Natural killer cell treated with Interleukin-12 subunit alpha and Interleukin-12 subunit beta and Interleukin-15 and Interleukin-18, amount 100 ng/mL, for 72 hours (primary cell): ENCODE measurements around the gene SPAG6. TPM values are rescaled to one million over a fixed set of nuclear protein-coding genes. Genes with fewer than 3 reads are reported as not detected.
"Not testable (repeated sequence)": the region's sequence is repeated elsewhere in the genome, so short reads cannot be mapped to it uniquely, and the experiment has no call there.

ENCODE experiments used
- ATAC-seq, 2 donors: fragments of 150-1000 bp; cut with Tn5 transposase in 1 of 2; sonication (Bioruptor Pico), chemical (Tn5 transposase) in 1 of 2; 2 replicates each; pipeline ENCODE4 v1.10.0; 2021
- DNase-seq: peaks from one replicate; pipeline ENCODE4 v3.0.0; 2022; ENCODE audit warnings: low spot score
- H3K27ac Mint-ChIP-seq, 2 donors: 1 replicate in 1 of 2; 2 replicates in 1 of 2; pipeline ENCODE4 v1.8.0; 2022; ENCODE audit warnings: mixed read lengths in 2 of 2, mild to moderate bottlenecking in 1 of 2, moderate library complexity in 1 of 2
- H3K27me3 Mint-ChIP-seq, 2 donors: 1 replicate in 1 of 2; 2 replicates in 1 of 2; pipeline ENCODE4 v1.8.0; 2022; ENCODE audit warnings: mixed read lengths in 2 of 2
- H3K36me3 Mint-ChIP-seq: one replicate; pipeline ENCODE4 v1.8.0; 2022; ENCODE audit warnings: mixed read lengths
- H3K4me1 Mint-ChIP-seq, 2 donors: 1 replicate in 1 of 2; 2 replicates in 1 of 2; pipeline ENCODE4 v1.8.0; 2022; ENCODE audit warnings: low read depth in 2 of 2, mixed read lengths in 2 of 2, mild to moderate bottlenecking in 1 of 2
- H3K4me3 Mint-ChIP-seq: one replicate; pipeline ENCODE4 v1.8.0; 2022; ENCODE audit warnings: mixed read lengths
- H3K9me3 Mint-ChIP-seq: 2 replicates; pipeline ENCODE4 v1.8.0; 2022; ENCODE audit warnings: mixed read lengths
- total RNA-seq, 2 donors: library from RNA; stranded (reverse); gene quantifications; one replicate each; pipeline ENCODE4 v1.2.3, GENCODE V29; 2022

The SPAG6 gene
- under 1 TPM; 0.28 to 0.29 TPM for total RNA-seq

DNA sequence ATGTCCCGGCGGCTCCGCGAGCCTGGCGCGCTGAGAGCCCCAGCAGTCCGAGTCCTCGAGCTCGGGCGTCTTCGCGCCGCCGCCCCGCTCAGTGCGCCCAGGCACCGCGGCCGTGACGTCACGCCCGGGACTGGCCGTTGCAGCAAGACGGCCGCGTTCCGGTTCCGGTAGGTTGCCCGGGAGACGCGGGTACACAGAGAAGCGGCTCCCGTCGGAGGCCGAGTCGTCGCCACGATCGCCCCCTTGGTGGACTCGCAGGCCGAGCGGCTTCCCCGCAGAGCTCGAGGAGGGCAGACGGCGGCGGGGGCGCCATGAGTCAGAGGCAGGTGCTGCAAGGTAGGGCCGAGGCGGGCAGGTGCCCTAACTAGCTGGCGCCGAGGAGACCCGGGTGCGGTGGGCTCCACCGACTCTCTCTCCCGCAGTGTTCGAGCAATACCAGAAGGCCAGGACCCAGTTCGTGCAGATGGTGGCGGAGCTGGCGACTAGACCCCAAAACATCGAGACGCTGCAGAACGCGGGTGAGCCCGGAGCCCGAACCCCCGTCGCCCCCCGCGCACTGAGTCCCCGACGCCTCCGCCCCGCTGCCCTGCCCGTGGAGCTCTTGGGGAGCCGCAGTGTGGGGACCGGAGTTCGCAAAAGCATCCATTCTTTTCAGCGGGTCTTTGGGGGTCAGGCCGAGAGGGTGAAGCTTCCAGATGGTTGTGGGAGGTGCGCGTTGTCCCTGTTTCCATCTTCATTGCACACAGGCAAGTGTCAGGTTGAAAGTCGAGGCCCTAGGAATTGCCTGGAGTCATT lies at the start of gene SPAG6:
Gene SPAG6, plus strand, starts transcription at position 196 of the 795 bp plus-strand sequence. Its CDS starts 116 bp downstream, at position 312.
- DNase-seq (peak; percentile 87), ATAC-seq (peak; percentile 66 to 82)
- peaks cover 35 to 56% of the 10 kb centered on the region in 2 donors for H3K27me3 Mint-ChIP-seq
- H3K27ac Mint-ChIP-seq = no peak within 1 kb of the TSS
- H3K4me1 Mint-ChIP-seq = peaks cover 13 to 20% of the 10 kb centered on the region in 2 donors
- H3K9me3 Mint-ChIP-seq = no peaks in the 10 kb centered on the region
- peaks cover 12% of the 10 kb centered on the region for H3K36me3 Mint-ChIP-seq
- peak within 1 kb of the TSS; percentile 68 for H3K4me3 Mint-ChIP-seq

DNA sequence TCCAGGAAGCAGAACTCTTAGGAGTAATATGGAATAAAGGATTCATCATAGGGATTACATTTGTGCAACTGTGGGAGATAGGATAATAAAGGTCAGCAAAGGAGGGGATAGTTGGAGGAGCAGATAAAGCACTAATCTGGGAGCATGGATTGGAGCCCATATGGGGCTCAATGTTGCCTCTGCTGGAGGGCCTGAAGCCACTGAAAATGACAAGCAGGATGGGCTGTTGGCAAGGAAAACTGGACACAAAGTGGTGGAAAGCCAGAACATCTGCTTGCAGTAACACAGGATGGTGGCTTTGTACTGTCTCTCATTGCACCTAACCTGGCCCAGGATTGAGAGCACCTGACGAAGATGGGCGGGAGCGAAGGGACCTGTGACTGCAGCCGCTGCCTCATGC lies 44.1 kb upstream of the SPAG6 start:
- no peaks in the 10 kb centered on the region for H3K9me3 Mint-ChIP-seq
- DNase-seq (no peak), ATAC-seq (no peak)
- no peak overlapping the region for H3K27ac Mint-ChIP-seq
- H3K4me3 Mint-ChIP-seq = no peak overlapping the region
- no peaks in the 10 kb centered on the region for H3K36me3 Mint-ChIP-seq
- H3K27me3 Mint-ChIP-seq = peaks cover 18 to 20% of the 10 kb centered on the region in 2 donors
- no peaks in the 10 kb centered on the region for H3K4me1 Mint-ChIP-seq

DNA sequence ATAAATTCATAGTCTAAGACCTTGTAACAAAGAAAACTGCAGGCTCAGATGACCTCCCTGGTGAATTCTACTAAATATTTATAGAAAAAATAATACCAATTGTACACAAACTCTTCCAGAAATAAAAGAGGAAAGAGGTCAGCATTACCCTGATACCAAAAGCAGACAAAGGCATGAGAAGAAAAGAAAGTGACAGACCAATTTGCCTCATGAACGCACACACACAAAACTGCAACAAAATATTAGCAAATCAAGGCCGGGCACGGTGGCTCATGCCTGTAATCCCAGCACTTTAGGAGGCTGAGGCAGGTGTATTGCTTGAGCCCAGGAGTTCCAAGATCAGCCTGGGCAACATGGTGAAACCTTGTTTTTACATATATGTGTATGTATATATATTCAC lies 41.8 kb upstream of the SPAG6 start:
- peaks cover 6 to 13% of the 10 kb centered on the region in 2 donors for H3K27me3 Mint-ChIP-seq
- ATAC-seq (no peak), DNase-seq (no peak)
- no peaks in the 10 kb centered on the region for H3K4me1 Mint-ChIP-seq
- H3K27ac Mint-ChIP-seq = no peak overlapping the region
- H3K4me3 Mint-ChIP-seq = no peak overlapping the region
- no peaks in the 10 kb centered on the region for H3K9me3 Mint-ChIP-seq
- no peaks in the 10 kb centered on the region for H3K36me3 Mint-ChIP-seq

GRCh38 chr10:22305721-22306120 lies 39.6 kb upstream of the SPAG6 start:
- Mint-ChIP-seq H3K36me3 (no peaks in the 10 kb centered on the region), H3K4me3 (no peak overlapping the region), H3K9me3 (no peaks in the 10 kb centered on the region), H3K27ac (no peak overlapping the region), H3K4me1 (peaks cover 0 to under 1% of the 10 kb centered on the region in 2 donors), H3K27me3 (peaks cover 7 to 13% of the 10 kb centered on the region in 2 donors)
- DNase-seq = no peak
- ATAC-seq = no peak

- H3K36me3 Mint-ChIP-seq = no peaks in the 10 kb centered on the region
- H3K4me3 Mint-ChIP-seq = no peak overlapping the region
- no peaks in the 10 kb centered on the region for H3K9me3 Mint-ChIP-seq
- ATAC-seq (peak; percentile 87 to 96), DNase-seq (no peak)
- no peak overlapping the region for H3K27ac Mint-ChIP-seq
- peaks cover 0 to 5% of the 10 kb centered on the region in 2 donors for H3K4me1 Mint-ChIP-seq
- peaks cover 14 to 19% of the 10 kb centered on the region in 2 donors for H3K27me3 Mint-ChIP-seq
Observed at GRCh38 chr10:22308390-22308789, 36.9 kb upstream of the SPAG6 start.

DNA sequence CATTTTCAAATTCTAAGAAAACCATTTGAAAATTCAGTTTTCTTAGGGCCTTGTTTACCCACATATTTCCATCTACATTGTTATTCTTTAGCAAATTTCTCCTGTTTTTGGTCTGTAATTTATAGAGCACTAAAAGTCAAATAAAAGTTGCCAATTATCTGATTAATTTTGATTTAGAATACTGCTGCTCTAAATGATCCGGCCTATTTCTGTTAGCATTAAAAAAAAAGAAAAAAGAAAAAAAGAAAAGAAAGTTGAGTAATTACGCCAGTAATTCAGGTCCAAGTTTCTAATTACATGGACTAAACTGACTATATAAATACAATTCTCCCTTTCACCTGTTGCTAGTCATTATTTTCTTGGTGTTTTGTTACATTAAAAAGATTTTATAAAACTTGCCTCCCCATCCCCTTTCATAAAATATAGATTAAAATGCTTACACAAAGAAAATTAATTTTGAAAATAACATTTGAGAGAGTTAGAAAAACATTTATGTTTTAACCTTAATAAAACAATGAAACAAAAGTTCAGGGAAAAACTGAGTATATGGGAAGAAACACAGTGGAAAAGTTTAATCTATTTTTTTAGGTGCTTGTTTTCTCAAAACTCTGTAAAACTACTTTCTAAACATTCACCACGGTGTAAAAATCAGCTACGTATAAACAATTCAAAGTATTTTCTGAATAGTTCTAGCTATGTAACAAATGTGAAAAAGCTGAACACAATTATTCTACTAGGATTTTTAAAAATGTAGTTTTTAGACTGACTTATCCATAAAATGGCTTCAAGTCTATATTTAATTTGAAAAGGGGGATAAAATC lies 35.9 kb upstream of the SPAG6 start:
- no peaks in the 10 kb centered on the region for H3K36me3 Mint-ChIP-seq
- peaks cover 0 to 5% of the 10 kb centered on the region in 2 donors for H3K4me1 Mint-ChIP-seq
- peak overlapping the region in 1 of 2 donors; percentile 70 for H3K27ac Mint-ChIP-seq
- ATAC-seq (no peak), DNase-seq (no peak)
- peak overlapping the region; percentile 10 for H3K4me3 Mint-ChIP-seq
- peaks cover 13 to 14% of the 10 kb centered on the region in 2 donors for H3K27me3 Mint-ChIP-seq
- H3K9me3 Mint-ChIP-seq = no peaks in the 10 kb centered on the region

DNA sequence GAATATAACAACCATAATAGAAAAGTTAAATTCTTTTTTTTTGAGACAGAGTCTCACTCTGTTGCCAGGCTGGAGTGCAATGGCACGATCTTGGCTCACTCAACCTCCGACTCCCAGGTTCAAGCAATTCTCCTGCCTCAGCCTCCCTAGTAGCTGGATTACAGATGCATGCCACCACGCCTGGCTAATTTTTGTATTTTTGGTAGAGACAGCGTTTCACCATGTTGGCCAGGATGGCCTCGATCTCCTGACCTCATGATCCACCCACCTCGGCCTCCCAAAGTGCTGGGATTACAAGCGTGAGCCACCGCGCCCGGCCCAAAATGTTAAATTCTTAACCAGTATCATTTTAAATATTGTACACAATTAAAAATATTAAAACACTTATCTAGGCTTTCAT lies 35.3 kb upstream of the SPAG6 start:
- not testable (repeated sequence) for DNase-seq, ATAC-seq, H3K9me3 Mint-ChIP-seq, H3K4me3 Mint-ChIP-seq, H3K36me3 Mint-ChIP-seq, H3K4me1 Mint-ChIP-seq, H3K27ac Mint-ChIP-seq
- peaks cover 13% of the 10 kb centered on the region in 2 donors for H3K27me3 Mint-ChIP-seq

- H3K4me1 Mint-ChIP-seq = peaks cover 5 to 17% of the 10 kb centered on the region in 2 donors
- DNase-seq = no peak
- H3K36me3 Mint-ChIP-seq = no peaks in the 10 kb centered on the region
- ATAC-seq = no peak
- H3K27me3 Mint-ChIP-seq = peaks cover 12 to 13% of the 10 kb centered on the region in 2 donors
- H3K9me3 Mint-ChIP-seq = no peaks in the 10 kb centered on the region
- no peak overlapping the region for H3K4me3 Mint-ChIP-seq
- H3K27ac Mint-ChIP-seq = no peak overlapping the region
Observed at GRCh38 chr10:22310928-22311327, 34.4 kb upstream of the SPAG6 start.

DNA sequence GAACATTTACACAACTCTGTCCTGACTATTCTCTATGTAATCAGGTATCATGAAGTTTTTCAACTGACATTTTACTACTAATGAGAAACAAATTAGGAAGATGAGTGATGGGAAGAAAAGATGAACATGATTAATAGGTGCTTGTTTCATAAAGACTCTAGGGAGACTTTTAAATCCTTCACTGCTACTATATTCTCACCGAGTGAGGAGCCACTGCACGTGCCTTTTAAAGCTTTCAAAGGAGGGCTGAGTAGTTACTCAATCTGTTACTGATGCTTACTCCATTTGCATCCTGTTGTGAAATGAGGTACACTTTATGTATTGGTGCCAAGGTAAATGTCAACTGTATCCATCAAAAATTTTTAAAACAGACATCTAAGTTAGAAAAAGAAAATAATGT lies 30.4 kb upstream of the SPAG6 start:
- Mint-ChIP-seq H3K27me3 (peaks cover 5 to 13% of the 10 kb centered on the region in 2 donors), H3K4me3 (peak overlapping the region; percentile 88), H3K4me1 (peaks cover 8 to 33% of the 10 kb centered on the region in 2 donors), H3K9me3 (no peaks in the 10 kb centered on the region), H3K27ac (peak overlapping the region in 1 of 2 donors; percentile 78), H3K36me3 (peaks cover under 1% of the 10 kb centered on the region)
- ATAC-seq (no peak), DNase-seq (no peak)

DNA sequence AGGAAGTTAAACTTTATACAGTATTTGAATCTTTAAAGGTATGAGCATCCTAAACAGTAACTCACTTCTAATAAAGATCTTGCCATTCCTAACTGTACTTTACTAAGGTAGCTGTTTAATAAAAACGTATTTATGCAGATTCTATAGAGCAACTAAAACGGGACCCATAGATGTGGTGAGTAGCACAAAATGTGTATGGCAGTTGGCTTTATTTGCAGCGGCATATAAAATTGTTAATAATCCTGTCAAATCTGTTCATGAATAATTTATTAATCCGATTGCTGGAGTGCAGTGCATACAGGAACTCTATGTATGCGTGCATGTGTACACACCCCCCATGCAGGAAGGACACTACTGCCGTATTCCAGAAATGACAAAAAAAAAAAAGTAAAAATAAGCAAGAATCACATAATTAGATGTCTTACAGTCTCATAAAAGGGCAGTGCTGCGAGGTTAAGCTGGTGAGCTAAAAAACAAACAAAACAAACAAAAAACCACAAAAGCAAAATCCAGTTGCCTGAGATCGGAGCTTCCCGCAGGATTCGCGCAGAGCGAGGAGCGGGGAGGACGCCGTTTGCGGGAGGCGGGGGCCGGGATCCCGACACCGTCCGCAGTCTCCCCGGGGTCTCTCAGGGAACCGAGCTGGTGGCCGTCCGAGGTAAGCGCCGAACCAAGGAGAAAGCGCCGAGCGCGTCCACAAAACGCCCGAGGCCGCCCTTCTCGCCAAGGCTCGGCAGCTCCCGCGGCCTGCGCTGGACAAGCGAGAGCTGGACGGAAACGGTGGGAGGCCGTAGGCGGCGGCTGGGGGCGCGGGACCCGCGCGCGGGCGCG lies 29.6 kb upstream of the SPAG6 start:
- peak overlapping the region; percentile 88 for H3K4me3 Mint-ChIP-seq
- peaks cover 13 to 38% of the 10 kb centered on the region in 2 donors for H3K4me1 Mint-ChIP-seq
- peaks cover 5 to 12% of the 10 kb centered on the region in 2 donors for H3K27me3 Mint-ChIP-seq
- no peaks in the 10 kb centered on the region for H3K9me3 Mint-ChIP-seq
- ATAC-seq = peak in 1 of 2 donors; percentile 41
- peaks cover 6% of the 10 kb centered on the region for H3K36me3 Mint-ChIP-seq
- H3K27ac Mint-ChIP-seq = peak overlapping the region; percentile 78 to 96
- DNase-seq = no peak

DNA sequence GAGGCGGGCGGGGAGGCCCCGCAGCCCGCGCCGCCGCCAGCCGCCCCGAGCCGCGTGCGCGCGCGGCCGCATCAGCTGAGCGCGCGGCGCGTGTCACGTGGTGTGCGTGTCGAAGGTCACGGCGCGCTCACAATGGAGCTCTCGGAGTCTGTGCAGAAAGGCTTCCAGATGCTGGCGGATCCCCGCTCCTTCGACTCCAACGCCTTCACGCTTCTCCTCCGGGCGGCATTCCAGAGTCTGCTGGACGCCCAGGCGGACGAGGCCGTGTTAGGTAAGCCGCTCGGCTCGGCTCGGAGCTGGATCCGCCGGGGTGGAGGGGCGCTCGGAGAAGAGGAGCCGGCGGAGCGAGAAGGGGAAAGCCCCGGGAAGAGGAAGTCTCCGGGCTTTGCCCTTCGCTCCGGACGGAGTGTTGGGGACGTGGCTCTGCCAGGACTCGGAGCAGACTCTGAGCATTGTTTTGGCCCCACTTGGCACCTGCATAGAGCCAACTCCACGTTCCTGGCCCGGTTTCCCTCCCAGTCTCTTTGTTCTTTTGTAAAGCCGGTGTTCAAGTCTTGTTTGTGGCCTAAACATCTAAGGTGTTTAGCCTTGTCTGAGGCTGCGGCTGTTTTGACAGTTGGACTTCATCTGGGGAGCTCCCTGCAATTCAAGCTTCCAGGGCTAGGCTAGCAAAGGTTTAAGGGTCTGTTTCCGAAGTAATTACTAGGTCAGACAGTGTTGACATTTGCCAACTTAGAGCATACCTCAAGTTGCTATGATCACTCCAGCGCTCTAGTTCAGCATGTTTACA lies 28.8 kb upstream of the SPAG6 start, which contains the start of gene COMMD3:
Gene COMMD3, plus strand, starts transcription at position 103 of the 790 bp plus-strand sequence. Its CDS starts 30 bp downstream, at position 133.
- H3K27me3 Mint-ChIP-seq = peaks cover 2 to 4% of the 10 kb centered on the region in 2 donors
- H3K4me3 Mint-ChIP-seq = peak within 1 kb of the TSS; percentile 96
- H3K4me1 Mint-ChIP-seq = peaks cover 13 to 32% of the 10 kb centered on the region in 2 donors
- H3K9me3 Mint-ChIP-seq = no peaks in the 10 kb centered on the region
- ATAC-seq (peak; percentile 88 to 92), DNase-seq (peak; percentile 88)
- peaks cover 6% of the 10 kb centered on the region for H3K36me3 Mint-ChIP-seq
- H3K27ac Mint-ChIP-seq = peak within 1 kb of the TSS; percentile 78 to 96

- no peaks in the 10 kb centered on the region for H3K9me3 Mint-ChIP-seq
- H3K4me3 Mint-ChIP-seq = peak overlapping the region; percentile 96
- H3K27ac Mint-ChIP-seq = peak overlapping the region; percentile 78 to 96
- peak in 1 of 2 donors; percentile 3 for ATAC-seq
- no peaks in the 10 kb centered on the region for H3K27me3 Mint-ChIP-seq
- DNase-seq = no peak
- H3K4me1 Mint-ChIP-seq = peaks cover 13 to 32% of the 10 kb centered on the region in 2 donors
- H3K36me3 Mint-ChIP-seq = peaks cover 6% of the 10 kb centered on the region
Observed at GRCh38 chr10:22317076-22317370, 28.3 kb upstream of the SPAG6 start.
